ENCODE data around the gene OR52N1. TPM values are rescaled to one million over a fixed set of nuclear protein-coding genes. Genes with fewer than 3 reads are reported as not detected.

Gene OR52N1
- total RNA-seq, result 0.26 TPM

- DNase-seq (ENCODE audit: low spot score), result no peak
These were observed at the start of gene OR52N1 for GRCh38 chr11:5791165-5791564. Gene OR52N1, minus strand, starts transcription at chr11:5791265. Its CDS starts 2,449 bp downstream, at chr11:5788816.

GRCh38 chr11:5837695-5838094 lies 46.6 kb upstream of the OR52N1 start:
- DNase-seq (ENCODE audit: low spot score), result no peak

GRCh38 chr11:5833446-5833845 lies 42.4 kb upstream of the OR52N1 start:
- no peak for DNase-seq (ENCODE audit: low spot score)

GRCh38 chr11:5831196-5831829 lies 40.2 kb upstream of the OR52N1 start:
- no peak for DNase-seq (ENCODE audit: low spot score)

GRCh38 chr11:5818245-5818886 lies 27.3 kb upstream of the OR52N1 start:
- DNase-seq (ENCODE audit: low spot score), result no peak

GRCh38 chr11:5815534-5815933 lies 24.5 kb upstream of the OR52N1 start:
- DNase-seq (ENCODE audit: low spot score), result no peak

- no peak for DNase-seq (ENCODE audit: low spot score)
These were observed 19.1 kb upstream of the OR52N1 start for GRCh38 chr11:5809905-5810795.

GRCh38 chr11:5809122-5809519 lies 18.1 kb upstream of the OR52N1 start:
- DNase-seq (ENCODE audit: low spot score), result no peak

- DNase-seq (ENCODE audit: low spot score), result peak; percentile 79
These were observed 17.5 kb upstream of the OR52N1 start, which contains the start of gene OR52N2 for GRCh38 chr11:5808500-5809121. Gene OR52N2, plus strand, starts transcription at chr11:5808924. Its CDS starts 11,412 bp downstream, at chr11:5820336.

- no peak for DNase-seq (ENCODE audit: low spot score)
These were observed 16.5 kb upstream of the OR52N1 start for GRCh38 chr11:5807580-5807979.

- no peak for DNase-seq (ENCODE audit: low spot score)
These were observed 12.9 kb upstream of the OR52N1 start for GRCh38 chr11:5803982-5804381.

GRCh38 chr11:5796541-5796940 lies 5.5 kb upstream of the OR52N1 start:
- no peak for DNase-seq (ENCODE audit: low spot score)

GRCh38 chr11:5783255-5783654 lies 7.8 kb downstream of the OR52N1 start, which contains the start of gene OR52N5:
Gene OR52N5, minus strand, starts transcription at chr11:5783355. Its CDS starts 4,721 bp downstream, at chr11:5778634.
- no peak for DNase-seq (ENCODE audit: low spot score)

- no peak for DNase-seq (ENCODE audit: low spot score)
These were observed 24.0 kb downstream of the OR52N1 start for GRCh38 chr11:5767056-5767455.

- no peak for DNase-seq (ENCODE audit: low spot score)
These were observed 37.1 kb downstream of the OR52N1 start, which contains the start of gene OR52N4 for GRCh38 chr11:5753943-5754342. Gene OR52N4, plus strand, starts transcription at chr11:5754243. Its CDS starts 498 bp downstream, at chr11:5754741.

GRCh38 chr11:5749836-5750235 lies 41.2 kb downstream of the OR52N1 start:
- DNase-seq (ENCODE audit: low spot score), result no peak

- DNase-seq (ENCODE audit: low spot score), result no peak
These were observed 44.5 kb downstream of the OR52N1 start for GRCh38 chr11:5746614-5747013.

GRCh38 chr11:5738431-5738830 lies 52.6 kb downstream of the OR52N1 start:
- DNase-seq (ENCODE audit: low spot score), result no peak

GRCh38 chr11:5737670-5738392 lies 53.2 kb downstream of the OR52N1 start:
- DNase-seq (ENCODE audit: low spot score), result no peak

- no peak for DNase-seq (ENCODE audit: low spot score)
These were observed 54.0 kb downstream of the OR52N1 start for GRCh38 chr11:5737091-5737490.
